ENCODE data around the gene TRIO.

Gene TRIO

GRCh38 chr5:14460844-14461398 lies 317.8 kb downstream of the TRIO start:
- DNase-seq (ENCODE audit: low spot score) = no peak

DNA sequence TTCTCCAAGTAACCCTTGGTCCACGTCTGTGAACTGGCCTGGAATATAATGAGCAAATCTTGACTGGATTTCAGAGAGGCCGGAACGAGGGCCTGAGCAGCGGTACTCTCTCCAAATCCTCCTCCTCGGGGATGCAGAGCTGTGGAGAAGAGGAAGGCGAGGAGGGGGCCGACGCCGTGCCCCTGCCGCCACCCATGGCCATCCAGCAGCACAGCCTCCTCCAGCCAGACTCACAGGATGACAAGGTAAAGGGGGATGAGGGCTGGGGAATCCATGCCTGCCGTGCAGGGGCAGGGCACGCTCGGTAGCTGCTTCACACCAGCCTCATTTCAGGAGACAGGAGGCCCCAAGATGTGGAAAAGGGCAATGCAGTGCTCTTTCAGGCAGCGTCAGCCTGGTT lies 319.5 kb downstream of the TRIO start:
- no peak for DNase-seq (ENCODE audit: low spot score)

- DNase-seq (ENCODE audit: low spot score) = no peak
Measured at GRCh38 chr5:14463629-14464028, 320.5 kb downstream of the TRIO start.

DNA sequence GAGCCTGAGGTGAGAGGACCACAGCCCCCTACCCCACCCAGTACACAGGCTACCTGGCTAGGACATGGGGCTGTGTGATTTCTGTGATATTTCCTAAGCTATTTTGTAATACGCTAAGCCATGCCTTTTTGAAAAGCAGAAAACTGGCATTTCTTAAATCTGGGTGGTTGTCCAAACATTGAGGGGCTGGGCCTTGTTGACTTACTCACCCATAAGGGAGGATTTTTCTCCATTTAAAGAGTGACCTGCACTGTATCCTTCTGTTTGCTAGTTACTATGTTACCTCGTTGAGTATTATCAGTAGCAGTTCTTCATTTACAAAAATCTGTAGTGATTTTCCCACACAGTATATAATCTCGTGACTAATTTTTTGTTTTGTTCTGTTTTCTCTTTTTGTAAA lies 321.0 kb downstream of the TRIO start:
- no peak for DNase-seq (ENCODE audit: low spot score)

- no peak for DNase-seq (ENCODE audit: low spot score)
Measured at GRCh38 chr5:14464671-14465070, 321.5 kb downstream of the TRIO start.

- DNase-seq (ENCODE audit: low spot score) = no peak
Measured at GRCh38 chr5:14465116-14465515, 322.0 kb downstream of the TRIO start.

GRCh38 chr5:14465776-14466175 lies 322.6 kb downstream of the TRIO start:
- no peak for DNase-seq (ENCODE audit: low spot score)

- DNase-seq (ENCODE audit: low spot score) = no peak
Measured at GRCh38 chr5:14467251-14467650, 324.1 kb downstream of the TRIO start.

DNA sequence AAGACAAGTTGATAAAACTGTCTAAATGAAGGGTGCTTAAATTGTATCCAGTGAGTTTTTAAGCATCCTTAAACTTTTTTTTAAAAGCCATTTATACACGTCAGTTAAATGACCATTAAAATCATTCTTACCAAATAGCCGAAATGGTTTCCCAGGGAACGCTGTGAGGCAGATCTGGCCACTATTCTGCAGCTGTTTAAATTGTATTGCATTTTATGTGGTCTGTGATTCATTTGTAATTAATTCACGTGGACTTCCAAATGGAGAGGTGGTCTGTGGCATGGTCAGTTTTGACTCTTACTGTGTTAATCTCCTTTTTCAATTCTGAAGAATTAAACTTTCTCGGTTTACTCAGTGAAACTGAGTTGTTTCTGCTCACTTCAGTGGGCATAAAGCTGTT lies 324.7 kb downstream of the TRIO start:
- DNase-seq (ENCODE audit: low spot score) = no peak

DNA sequence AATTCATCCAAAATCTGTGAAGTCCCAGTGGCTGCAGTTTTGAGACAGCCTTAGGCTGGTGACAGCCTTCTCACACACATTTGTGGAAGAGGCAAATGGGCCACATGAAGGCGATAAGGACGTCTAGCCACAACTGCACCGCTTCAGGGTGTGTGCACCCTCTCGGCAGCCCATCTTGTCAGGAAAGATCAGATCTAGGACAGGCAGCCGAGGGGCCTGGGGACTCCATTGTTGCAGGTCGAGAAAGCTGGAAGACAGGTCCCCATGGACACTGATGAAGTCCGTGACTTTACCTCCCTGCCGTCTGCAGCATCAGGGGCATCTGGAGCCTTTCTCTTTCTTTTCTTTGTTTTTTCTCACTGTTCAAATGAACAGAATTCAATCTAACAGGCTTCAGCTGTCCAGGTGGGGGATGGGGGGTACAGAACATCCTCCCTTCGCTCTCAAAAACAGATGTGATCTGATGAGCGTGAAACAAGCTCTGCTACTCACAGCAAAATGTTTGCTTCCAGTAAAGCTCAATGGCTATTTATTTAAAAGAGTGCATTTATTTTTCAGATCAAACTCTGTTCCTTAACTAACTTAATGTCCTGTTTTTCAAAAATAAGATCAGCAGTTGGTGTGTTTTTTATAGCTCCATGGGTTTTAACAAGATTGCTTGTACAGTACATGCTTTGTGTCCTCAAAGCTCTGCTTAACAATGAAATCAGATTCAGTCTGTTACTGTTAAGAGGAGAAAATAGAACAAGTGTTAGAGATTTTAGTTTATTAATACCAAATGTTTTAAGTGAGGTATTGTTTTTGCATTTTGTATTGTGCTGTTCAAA lies 326.6 kb downstream of the TRIO start:
- DNase-seq (ENCODE audit: low spot score) = no peak

- DNase-seq (ENCODE audit: low spot score) = no peak
Measured at GRCh38 chr5:14471507-14471906, 328.4 kb downstream of the TRIO start.

GRCh38 chr5:14472986-14473567 lies 329.9 kb downstream of the TRIO start:
- DNase-seq (ENCODE audit: low spot score) = no peak

DNA sequence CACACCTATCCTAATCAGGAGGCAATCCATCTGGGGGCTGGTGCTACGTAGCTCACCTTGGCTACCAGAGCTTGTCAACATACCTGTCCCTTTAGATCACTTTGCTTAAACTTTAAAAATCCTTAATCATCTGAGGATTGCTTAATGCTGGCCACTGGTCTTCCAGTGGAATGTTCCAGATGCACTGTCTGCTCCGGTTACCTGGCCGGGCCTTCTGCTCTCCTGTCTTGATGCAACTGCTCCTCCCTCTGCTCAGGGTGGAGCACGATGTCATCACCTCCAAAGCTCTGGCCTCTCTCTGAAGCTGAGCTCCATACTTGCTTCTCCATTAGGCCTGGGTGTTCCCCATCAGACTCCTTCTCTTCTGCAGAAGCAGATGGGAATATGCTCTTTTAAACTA lies 331.9 kb downstream of the TRIO start:
- no peak for DNase-seq (ENCODE audit: low spot score)

DNA sequence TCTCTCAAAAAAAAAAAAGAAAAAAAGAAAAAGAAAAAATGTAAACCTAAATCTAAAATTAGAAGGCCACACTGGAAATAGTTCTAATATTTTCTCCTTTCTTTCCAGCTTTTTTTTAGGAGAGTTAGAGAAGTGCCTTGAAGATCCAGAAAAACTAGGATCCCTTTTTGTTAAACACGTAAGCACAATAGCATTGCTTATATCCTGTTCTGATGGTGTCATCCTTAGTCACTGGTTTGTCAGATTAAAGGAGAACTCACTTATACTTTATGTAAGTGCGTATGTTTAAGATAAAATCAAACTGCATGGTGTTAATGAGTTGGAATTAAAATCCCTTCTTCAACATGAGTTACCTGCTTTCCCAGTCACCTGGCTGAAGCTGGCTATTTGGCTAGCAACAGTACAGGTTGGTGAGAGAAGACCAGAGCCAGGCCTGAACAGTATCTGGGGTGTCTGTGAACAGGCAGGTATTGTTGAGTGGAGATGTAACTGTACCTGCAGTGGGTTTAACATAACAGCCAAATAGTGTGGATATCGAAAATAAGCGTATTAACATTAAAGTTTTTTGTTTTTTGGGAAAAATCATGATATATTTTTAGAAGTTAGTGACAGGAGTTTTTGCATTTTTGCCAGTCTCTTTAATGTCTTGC lies 333.8 kb downstream of the TRIO start:
- DNase-seq (ENCODE audit: low spot score) = no peak

GRCh38 chr5:14479143-14479696 lies 336.1 kb downstream of the TRIO start:
- DNase-seq (ENCODE audit: low spot score) = no peak

- DNase-seq (ENCODE audit: low spot score) = no peak
Measured at GRCh38 chr5:14481349-14481748, 338.2 kb downstream of the TRIO start.

GRCh38 chr5:14482085-14482484 lies 338.9 kb downstream of the TRIO start:
- no peak for DNase-seq (ENCODE audit: low spot score)

- DNase-seq (ENCODE audit: low spot score) = no peak
Measured at GRCh38 chr5:14483504-14484157, 340.5 kb downstream of the TRIO start.

DNA sequence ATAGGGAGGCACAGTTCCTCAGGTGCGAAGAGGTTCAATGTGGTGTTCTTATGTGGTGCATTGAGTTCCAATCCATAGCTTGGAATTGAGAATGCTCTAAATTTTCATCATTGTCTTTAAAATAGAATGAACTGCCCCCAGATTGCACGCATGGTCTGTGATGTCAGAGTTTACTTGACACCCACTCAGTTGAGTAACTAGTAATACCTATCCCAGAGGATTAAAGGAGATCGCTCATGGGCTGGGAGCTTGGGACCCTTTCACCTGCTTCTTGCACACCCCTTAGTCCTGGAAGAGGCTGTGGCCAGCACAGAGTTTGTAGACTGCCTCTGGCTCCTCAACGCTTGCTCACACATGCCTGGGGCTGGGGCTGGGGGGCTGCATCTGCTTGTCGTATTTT lies 343.3 kb downstream of the TRIO start:
- no peak for DNase-seq (ENCODE audit: low spot score)

GRCh38 chr5:14486996-14487896 lies 344.1 kb downstream of the TRIO start:
- DNase-seq (ENCODE audit: low spot score) = no peak

GRCh38 chr5:14487897-14488570 lies 344.9 kb downstream of the TRIO start:
- no peak for DNase-seq (ENCODE audit: low spot score)
